SHP77 (cell line): ENCODE results near the gene RNF113A.
"Not testable (repeated sequence)": the region's sequence is repeated elsewhere in the genome, so short reads cannot be mapped to it uniquely, and the experiment has no call there.

ENCODE experiments used
- DNase-seq, 2 experiments: peaks; one replicate each; lab custom pipeline; 2025; lab: John Stamatoyannopoulos, UW

The RNF113A gene

GRCh38 chrX:119833905-119834304 is 37.6 kb downstream of the RNF113A start:
- no peak for DNase-seq

DNA sequence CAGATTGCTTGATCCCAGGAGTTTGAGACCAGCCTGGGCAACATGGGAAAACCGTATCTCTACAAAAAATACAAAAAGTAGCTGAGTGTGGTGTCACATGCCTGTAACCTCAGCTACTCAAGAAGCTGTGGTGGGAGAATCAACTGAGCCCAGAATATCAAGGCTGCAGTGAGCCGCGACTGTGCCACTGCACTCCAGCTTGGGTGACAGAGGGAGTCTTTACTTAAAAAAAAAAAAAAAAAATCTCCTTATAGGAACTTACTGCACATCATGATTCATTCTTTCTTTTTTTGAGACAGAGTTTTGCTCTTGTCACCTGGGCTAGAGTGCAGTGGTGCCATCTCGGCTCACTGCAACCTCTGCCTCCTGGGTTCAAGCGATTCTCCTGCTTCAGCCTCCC is 43.1 kb downstream of the RNF113A start:
- no peak for DNase-seq

GRCh38 chrX:119826399-119826959 is 45.1 kb downstream of the RNF113A start:
- DNase-seq: no peak

- not testable (repeated sequence) for DNase-seq
Observed at GRCh38 chrX:119824221-119824620, 47.3 kb downstream of the RNF113A start.

GRCh38 chrX:119821703-119822102 is 49.8 kb downstream of the RNF113A start:
- not testable (repeated sequence) for DNase-seq
